HCT116 (cell line): ENCODE data around the gene ZNF319. TPM values are rescaled to one million over a fixed set of nuclear protein-coding genes. Genes with fewer than 3 reads are reported as not detected.

ENCODE experiments used
- ATAC-seq: fragments of 200-7000 bp; cut with Tn5 transposase; 2 replicates; pipeline ENCODE4 v1.9.1; 2020; ENCODE audit warnings: mild to moderate bottlenecking, moderate library complexity
- BruUV-seq: library from RNA; stranded (reverse); fragments of 400-500 nt; replicated peaks from 2 replicates; lab custom pipeline; 2021; lab: Mats Ljungman, UMichigan
- CTCF ChIA-PET: fragments of 300-600 bp; sonication (Branson Sonifier 250); formaldehyde crosslinking; loops from one replicate; lab custom pipeline; 2021; ENCODE audit warnings: antibody characterized with exemption; lab: Charles Lee
- POLR2A ChIA-PET: fragments of 300-600, 350-600 bp; sonication (Branson Sonifier 250); formaldehyde crosslinking; loops from one replicate; lab custom pipeline; 2021; ENCODE audit warnings: antibody characterized with exemption; lab: Charles Lee
- RAD21 ChIA-PET, 2 experiments: fragments of 300-600 bp; sonication (Branson Sonifier 250); formaldehyde crosslinking; loops; one replicate each; lab custom pipeline; 2023; ENCODE audit warnings: low total read pairs in 2 of 2; ENCODE audit not compliant: uncharacterized antibody in 2 of 2, unreplicated experiment in 2 of 2, low non-redundant PET in 1 of 2; lab: Charles Lee
- DNase-seq: peaks from one replicate; pipeline ENCODE4 v3.0.0-alpha.2; 2010; ENCODE audit warnings: low read depth, low spot score
- H2AFZ ChIP-seq: fragments of 200-600 bp; shearing (Covaris generic), sonication (generic); 2 replicates; pipeline ENCODE4 v1.6.1; 2017; ENCODE audit warnings: low read depth, mixed run types, mixed read lengths, antibody characterized with exemption, low read length; ENCODE audit not compliant: poor library complexity, severe bottlenecking
- H3K27ac ChIP-seq: 2 replicates; pipeline ENCODE4 v1.5.1; 2012; ENCODE audit warnings: low read depth, low read length
- H3K27me3 ChIP-seq: fragments of 200-600 bp; sonication (generic); 2 replicates; pipeline ENCODE4 v1.6.1; 2016; ENCODE audit warnings: mixed run types, low read length, mixed read lengths; ENCODE audit not compliant: insufficient read depth
- H3K36me3 ChIP-seq, 2 experiments: fragments of 200-500 bp in 1 of 2; fragments of 200-600 bp in 1 of 2; sonication (Bioruptor generic) in 1 of 2; sonication (generic) in 1 of 2; 2 replicates each; pipeline versions ENCODE4 v1.5.1 to v1.6.1; 2014 to 2016; ENCODE audit warnings: low read length in 2 of 2, inconsistent platforms in 1 of 2, mixed read lengths in 1 of 2, mixed run types in 1 of 2; ENCODE audit not compliant: insufficient read depth in 2 of 2, control insufficient read depth in 1 of 2
- H3K4me1 ChIP-seq, 2 experiments: fragments of 200-600 bp in 1 of 2; sonication (generic) in 1 of 2; 2 replicates each; pipeline versions ENCODE4 v1.5.1 to v1.6.1; 2012 to 2017; ENCODE audit warnings: low read length in 2 of 2, inconsistent platforms in 1 of 2, mild to moderate bottlenecking in 1 of 2, mixed read lengths in 1 of 2, mixed run types in 1 of 2, moderate library complexity in 1 of 2; ENCODE audit not compliant: insufficient read depth in 2 of 2, control insufficient read depth in 1 of 2
- H3K4me2 ChIP-seq: fragments of 200-600 bp; sonication (generic); 2 replicates; pipeline ENCODE4 v1.6.1; 2017; ENCODE audit warnings: mixed run types, low read length, mixed read lengths
- H3K4me3 ChIP-seq, 2 experiments: fragments of 200-600 bp in 1 of 2; sonication (generic) in 1 of 2; replicated peaks in 1 of 2; 2 replicates each; pipeline ENCODE4 v1.5.1; 2011 to 2016; ENCODE audit warnings: low read length in 2 of 2, control low read depth in 1 of 2, low read depth in 1 of 2, mild to moderate bottlenecking in 1 of 2, mixed read lengths in 1 of 2, mixed run types in 1 of 2
- H3K79me2 ChIP-seq: fragments of 200-600 bp; sonication (generic); 2 replicates; pipeline ENCODE4 v1.6.1; 2017; ENCODE audit warnings: mild to moderate bottlenecking, mixed run types, low read length, moderate library complexity, mixed read lengths; ENCODE audit not compliant: insufficient read depth
- H3K9ac ChIP-seq: fragments of 200-600 bp; sonication (generic); 2 replicates; pipeline ENCODE4 v1.6.1; 2016; ENCODE audit warnings: low read length, mixed read lengths
- H3K9me2 ChIP-seq: fragments of 200-600 bp; sonication (generic), shearing (Covaris generic); 2 replicates; pipeline ENCODE4 v1.6.1; 2017; ENCODE audit warnings: mixed run types, mild to moderate bottlenecking, moderate library complexity; ENCODE audit not compliant: insufficient read depth
- H3K9me3 ChIP-seq, 2 experiments: fragments of 200-500 bp in 1 of 2; fragments of 200-600 bp in 1 of 2; sonication (Bioruptor generic) in 1 of 2; sonication (generic) in 1 of 2; 2 replicates each; pipeline ENCODE4 v1.6.1; 2014 to 2017; ENCODE audit warnings: low read length in 2 of 2, mixed read lengths in 2 of 2, inconsistent platforms in 1 of 2, low read depth in 1 of 2, mild to moderate bottlenecking in 1 of 2, mixed run types in 1 of 2, moderate library complexity in 1 of 2; ENCODE audit not compliant: control insufficient read depth in 1 of 2, insufficient read depth in 1 of 2
- H4K20me1 ChIP-seq: fragments of 200-600 bp; sonication (generic), shearing (Covaris generic); 2 replicates; pipeline ENCODE4 v1.6.1; 2017; ENCODE audit warnings: mixed run types, mild to moderate bottlenecking, moderate library complexity; ENCODE audit not compliant: insufficient read depth
- CBX3 ChIP-seq: IDR thresholded peaks from 2 replicates; pipeline ENCODE4 v1.6.1; 2012; ENCODE audit warnings: low read depth
- CEBPB ChIP-seq: IDR thresholded peaks from 2 replicates; pipeline ENCODE4 v1.6.1; 2012; ENCODE audit warnings: low read depth
- CTCF ChIP-seq, 3 experiments: fragments of 200-600 bp in 1 of 3; sonication (generic) in 1 of 3; IDR thresholded peaks in 2 of 3; conservative IDR thresholded peaks in 1 of 3; 2 replicates each; pipeline ENCODE4 v1.5.1; 2012 to 2017; ENCODE audit warnings: low read depth in 2 of 3, low read length in 2 of 3, antibody characterized with exemption in 1 of 3, borderline replicate concordance in 1 of 3, control low read depth in 1 of 3, mild to moderate bottlenecking in 1 of 3, mixed read lengths in 1 of 3, mixed run types in 1 of 3, moderate library complexity in 1 of 3; ENCODE audit not compliant: insufficient read depth in 1 of 3
- EGR1 ChIP-seq: IDR thresholded peaks from 2 replicates; pipeline ENCODE4 v1.6.1; 2012; ENCODE audit warnings: low read depth
- ELF1 ChIP-seq: IDR thresholded peaks from 2 replicates; pipeline ENCODE4 v1.6.1; 2012; ENCODE audit warnings: low read depth, borderline replicate concordance
- EZH2 ChIP-seq: fragments of 200-600 bp; sonication (generic); IDR thresholded peaks from 2 replicates; pipeline ENCODE4 v1.6.1; 2017; ENCODE audit warnings: antibody characterized with exemption, mixed run types
- EZH2phosphoT487 ChIP-seq: fragments of 200-600 bp; IDR thresholded peaks from 2 replicates; pipeline ENCODE4 v1.6.1; 2018; ENCODE audit warnings: antibody characterized with exemption, borderline replicate concordance
- FOSL1 ChIP-seq: IDR thresholded peaks from 2 replicates; pipeline ENCODE4 v1.6.1; 2012; ENCODE audit warnings: low read depth
- JUND ChIP-seq: IDR thresholded peaks from 2 replicates; pipeline ENCODE4 v1.6.1; 2012
- POLR2AphosphoS5 ChIP-seq: IDR thresholded peaks from 2 replicates; pipeline ENCODE4 v1.6.1; 2011; ENCODE audit warnings: mild to moderate bottlenecking, low read depth, low read length, moderate library complexity
- SIN3A ChIP-seq: IDR thresholded peaks from 2 replicates; pipeline ENCODE4 v1.6.1; 2012; ENCODE audit warnings: low read depth
- SP1 ChIP-seq: IDR thresholded peaks from 2 replicates; pipeline ENCODE4 v1.6.1; 2012; ENCODE audit warnings: low read depth
- SRF ChIP-seq: IDR thresholded peaks from 2 replicates; pipeline ENCODE4 v1.6.1; 2012; ENCODE audit warnings: low read depth
- TCF7L2 ChIP-seq: IDR thresholded peaks from 2 replicates; pipeline ENCODE4 v1.7.0; 2011; ENCODE audit warnings: borderline replicate concordance, inconsistent platforms; ENCODE audit not compliant: insufficient read depth, insufficient read length; ENCODE audit errors: extremely low read depth
- YY1 ChIP-seq: IDR thresholded peaks from 2 replicates; pipeline ENCODE4 v1.6.1; 2011; ENCODE audit warnings: low read length, low read depth, moderate library complexity, mild to moderate bottlenecking; ENCODE audit not compliant: insufficient replicate concordance; ENCODE audit errors: extremely low read depth
- ZFX ChIP-seq: fragments of 450-650 bp; IDR thresholded peaks from 2 replicates; pipeline ENCODE4 v1.6.1; 2017
- ZNF274 ChIP-seq: fragments of 200-500 bp; sonication (Bioruptor generic); IDR thresholded peaks from 2 replicates; pipeline ENCODE4 v1.6.1; 2014; ENCODE audit warnings: mild to moderate bottlenecking, low read depth, low read length, inconsistent platforms
- intact Hi-C: fragments of 100-400 bp; cut with micrococcal nuclease; formaldehyde crosslinking; loops from 2 replicates; pipeline ENCODE4 v1.10.0; 2022
- total RNA-seq: library from RNA; stranded (reverse); gene quantifications from one replicate; pipeline ENCODE4 v1.2.1, GENCODE V29; 2021; ENCODE audit not compliant: unreplicated experiment
- TF ChIP-seq, protein P1 (sequence below): IDR thresholded peaks from 2 replicates; pipeline ENCODE4 v1.6.1; 2012
- TF ChIP-seq, protein P2 (sequence below): IDR thresholded peaks from 2 replicates; pipeline ENCODE4 v1.6.1; 2012; ENCODE audit warnings: low read depth

Gene ZNF319
- total RNA-seq, 1 experiment from 2014 or later = 7.1 TPM

DNA sequence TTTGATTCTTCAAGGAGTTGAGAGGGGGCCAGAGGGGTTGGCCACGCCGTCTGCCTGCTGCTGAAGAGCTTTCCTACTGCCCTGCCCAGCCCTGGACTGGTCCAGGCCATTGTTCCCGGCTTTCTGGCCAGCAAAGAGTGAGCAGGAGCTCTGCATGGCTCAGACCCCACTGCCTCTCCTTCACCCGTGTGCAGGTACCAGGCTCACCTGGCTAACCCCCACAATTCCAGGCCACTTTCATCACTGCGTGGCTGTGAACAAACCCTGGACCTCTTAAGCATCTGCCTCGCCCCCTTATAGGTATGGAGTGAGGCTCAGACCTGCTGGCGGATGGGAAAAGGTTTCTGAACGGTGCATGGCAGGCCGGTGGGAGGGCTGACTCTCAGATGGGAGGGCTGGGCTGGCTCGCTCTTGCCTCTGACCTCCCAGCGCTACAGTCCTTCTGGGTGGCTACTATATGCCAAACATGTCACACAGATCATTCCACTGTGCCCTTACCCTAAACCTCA lies 8.9 kb downstream of the ZNF319 start:
- H3K9me3 ChIP-seq = no peaks in the 10 kb centered on the region
- ChIA-PET CTCF (no interaction called here), RAD21 (no interaction called here), POLR2A (no interaction called here)
- no peaks in the 10 kb centered on the region for H3K79me2 ChIP-seq
- ATAC-seq (no peak), DNase-seq (no peak)
- H3K4me3 ChIP-seq = no peak overlapping the region
- H3K27ac ChIP-seq = no peak overlapping the region
- H3K9me2 ChIP-seq = no peaks in the 10 kb centered on the region
- H3K4me1 ChIP-seq = peaks cover 0 to 11% of the 10 kb centered on the region in 2 experiments; a peak in 3 of 4 replicates
- no peaks in the 10 kb centered on the region for H3K36me3 ChIP-seq
- H3K9ac ChIP-seq = no peak overlapping the region
- intact Hi-C loops = no loop called here
- no TSS peak for BruUV-seq
- H2AFZ ChIP-seq = no peak overlapping the region
- no peaks in the 10 kb centered on the region for H3K27me3 ChIP-seq
- no peak overlapping the region for H3K4me2 ChIP-seq
- TF ChIP-seq ZNF274 (no peak), ELF1 (no peak), POLR2AphosphoS5 (no peak), TCF7L2 (no peak), FOSL1 (no peak), EGR1 (no peak), SIN3A (no peak), EZH2 (no peak), CBX3 (no peak), SP1 (no peak), CEBPB (no peak), SRF (no peak), ZFX (no peak), EZH2phosphoT487 (no peak), CTCF (IDR thresholded peaks at IDR 0.05 in 2 of 3, conservative IDR thresholded peaks at IDR 0.05 in 1 of 3; ENCODE audit: borderline replicate concordance in 1 of 3, insufficient read depth in 1 of 3, low read depth in 2 of 3, low read length in 2 of 3) (no peak), JUND (no peak), YY1 (no peak)
- TF ChIP-seq, protein P1, sequence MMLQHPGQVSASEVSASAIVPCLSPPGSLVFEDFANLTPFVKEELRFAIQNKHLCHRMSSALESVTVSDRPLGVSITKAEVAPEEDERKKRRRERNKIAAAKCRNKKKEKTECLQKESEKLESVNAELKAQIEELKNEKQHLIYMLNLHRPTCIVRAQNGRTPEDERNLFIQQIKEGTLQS = no peak
- TF ChIP-seq, protein P2, sequence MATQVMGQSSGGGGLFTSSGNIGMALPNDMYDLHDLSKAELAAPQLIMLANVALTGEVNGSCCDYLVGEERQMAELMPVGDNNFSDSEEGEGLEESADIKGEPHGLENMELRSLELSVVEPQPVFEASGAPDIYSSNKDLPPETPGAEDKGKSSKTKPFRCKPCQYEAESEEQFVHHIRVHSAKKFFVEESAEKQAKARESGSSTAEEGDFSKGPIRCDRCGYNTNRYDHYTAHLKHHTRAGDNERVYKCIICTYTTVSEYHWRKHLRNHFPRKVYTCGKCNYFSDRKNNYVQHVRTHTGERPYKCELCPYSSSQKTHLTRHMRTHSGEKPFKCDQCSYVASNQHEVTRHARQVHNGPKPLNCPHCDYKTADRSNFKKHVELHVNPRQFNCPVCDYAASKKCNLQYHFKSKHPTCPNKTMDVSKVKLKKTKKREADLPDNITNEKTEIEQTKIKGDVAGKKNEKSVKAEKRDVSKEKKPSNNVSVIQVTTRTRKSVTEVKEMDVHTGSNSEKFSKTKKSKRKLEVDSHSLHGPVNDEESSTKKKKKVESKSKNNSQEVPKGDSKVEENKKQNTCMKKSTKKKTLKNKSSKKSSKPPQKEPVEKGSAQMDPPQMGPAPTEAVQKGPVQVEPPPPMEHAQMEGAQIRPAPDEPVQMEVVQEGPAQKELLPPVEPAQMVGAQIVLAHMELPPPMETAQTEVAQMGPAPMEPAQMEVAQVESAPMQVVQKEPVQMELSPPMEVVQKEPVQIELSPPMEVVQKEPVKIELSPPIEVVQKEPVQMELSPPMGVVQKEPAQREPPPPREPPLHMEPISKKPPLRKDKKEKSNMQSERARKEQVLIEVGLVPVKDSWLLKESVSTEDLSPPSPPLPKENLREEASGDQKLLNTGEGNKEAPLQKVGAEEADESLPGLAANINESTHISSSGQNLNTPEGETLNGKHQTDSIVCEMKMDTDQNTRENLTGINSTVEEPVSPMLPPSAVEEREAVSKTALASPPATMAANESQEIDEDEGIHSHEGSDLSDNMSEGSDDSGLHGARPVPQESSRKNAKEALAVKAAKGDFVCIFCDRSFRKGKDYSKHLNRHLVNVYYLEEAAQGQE = no peak
- H4K20me1 ChIP-seq = no peaks in the 10 kb centered on the region
